ENCODE results near the gene KRTAP2-1.
"Not testable (repeated sequence)": the region's sequence is repeated elsewhere in the genome, so short reads cannot be mapped to it uniquely, and the experiment has no call there.

The KRTAP2-1 gene, protein sequence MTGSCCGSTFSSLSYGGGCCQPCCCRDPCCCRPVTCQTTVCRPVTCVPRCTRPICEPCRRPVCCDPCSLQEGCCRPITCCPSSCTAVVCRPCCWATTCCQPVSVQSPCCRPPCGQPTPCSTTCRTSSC

GRCh38 chr17:41046735-41047465 is at the start of gene KRTAP2-1:
Gene KRTAP2-1 (minus strand): TSS chr17:41047316. CDS start chr17:41047267, 49 bp downstream.
- DNase-seq, result not testable (repeated sequence)

GRCh38 chr17:41096055-41096454 is 48.9 kb upstream of the KRTAP2-1 start:
- no peak for DNase-seq

DNA sequence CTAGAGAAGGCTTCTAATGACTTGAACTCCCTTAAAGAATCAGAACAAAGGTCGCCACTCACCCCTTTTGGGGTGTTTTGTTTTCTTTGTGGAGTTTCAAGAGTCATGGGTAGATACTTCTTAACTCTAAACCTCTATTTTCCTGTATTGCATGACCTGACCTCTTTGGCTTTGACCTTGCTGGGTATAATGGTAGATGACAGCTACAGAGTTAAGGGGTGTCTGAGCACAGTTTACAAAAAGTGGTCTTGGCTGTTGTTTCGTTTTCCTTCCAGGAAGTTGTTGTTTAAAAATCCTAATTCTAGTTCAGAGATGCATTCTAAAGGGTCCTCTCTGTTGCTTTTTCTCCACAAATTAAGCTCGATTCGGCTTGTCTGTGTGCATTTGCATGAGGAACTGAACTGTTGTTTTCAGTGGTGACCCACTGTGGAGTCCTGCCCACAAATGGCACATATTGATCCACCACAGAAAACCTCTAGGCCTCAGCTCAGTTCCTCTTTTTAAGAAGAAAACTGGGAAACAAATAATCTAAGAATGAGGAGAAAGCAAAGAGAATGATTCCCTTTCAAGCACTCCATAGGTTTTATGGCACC is 41.7 kb upstream of the KRTAP2-1 start:
- DNase-seq, result not testable (repeated sequence)

- not testable (repeated sequence) for DNase-seq
Measured at GRCh38 chr17:41084100-41084856, 37.2 kb upstream of the KRTAP2-1 start, which contains the start of gene KRTAP4-7. Gene KRTAP4-7 (plus strand): TSS chr17:41084150. CDS start chr17:41084207, 57 bp downstream.

GRCh38 chr17:41083427-41083826 is 36.3 kb upstream of the KRTAP2-1 start:
- DNase-seq, result not testable (repeated sequence)

DNA sequence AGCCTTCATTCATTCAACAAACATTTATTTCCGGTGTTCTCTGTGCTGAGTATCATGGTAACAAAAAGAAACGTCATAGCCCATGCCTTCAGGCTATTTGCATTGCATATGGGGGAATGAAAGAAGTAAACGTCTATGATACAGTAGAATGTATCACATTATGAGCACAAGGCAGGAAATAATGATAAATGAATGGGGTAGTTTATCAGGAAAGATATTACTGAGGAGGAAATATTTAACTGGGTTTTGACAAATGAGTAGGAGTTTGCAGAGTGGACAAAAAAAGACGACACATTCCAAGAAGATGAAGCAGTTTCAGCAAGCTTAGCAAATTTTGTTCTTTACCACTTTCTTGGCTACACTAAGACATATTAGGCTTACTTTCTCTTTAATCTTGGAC is 35.5 kb upstream of the KRTAP2-1 start:
- DNase-seq, result no peak

GRCh38 chr17:41076788-41077187 is 29.7 kb upstream of the KRTAP2-1 start:
- no peak for DNase-seq

GRCh38 chr17:41073676-41074075 is 26.6 kb upstream of the KRTAP2-1 start:
- no peak for DNase-seq

- no peak for DNase-seq
Measured at GRCh38 chr17:41071606-41072360, 24.7 kb upstream of the KRTAP2-1 start.

- no peak for DNase-seq
Measured at GRCh38 chr17:41069031-41069430, 21.9 kb upstream of the KRTAP2-1 start.

DNA sequence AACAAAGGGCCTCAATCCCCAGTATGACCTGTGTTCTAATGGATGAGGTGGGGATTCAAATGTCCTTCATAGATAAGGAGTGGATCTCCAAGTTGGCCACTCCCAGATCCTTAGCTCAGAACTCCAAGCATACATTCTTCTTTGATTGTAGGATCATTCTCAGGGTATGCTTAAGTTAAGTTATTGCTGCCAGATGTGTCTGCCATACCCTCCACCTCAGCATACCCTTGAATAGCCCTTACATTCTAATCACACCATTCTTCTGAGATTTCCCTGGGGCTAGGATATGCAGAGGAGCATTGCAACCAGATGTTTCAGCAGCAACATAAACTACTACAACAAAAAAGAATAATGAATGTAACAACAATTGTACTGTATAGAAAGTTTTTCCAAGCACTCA is 20.2 kb upstream of the KRTAP2-1 start:
- no peak for DNase-seq

- no peak for DNase-seq
Measured at GRCh38 chr17:41065829-41066624, 18.9 kb upstream of the KRTAP2-1 start, which contains the start of gene KRTAP2-4. Gene KRTAP2-4 (minus strand): TSS chr17:41065879. CDS start chr17:41065845, 34 bp downstream.

GRCh38 chr17:41065016-41065689 is 18.0 kb upstream of the KRTAP2-1 start:
- DNase-seq, result not testable (repeated sequence)

DNA sequence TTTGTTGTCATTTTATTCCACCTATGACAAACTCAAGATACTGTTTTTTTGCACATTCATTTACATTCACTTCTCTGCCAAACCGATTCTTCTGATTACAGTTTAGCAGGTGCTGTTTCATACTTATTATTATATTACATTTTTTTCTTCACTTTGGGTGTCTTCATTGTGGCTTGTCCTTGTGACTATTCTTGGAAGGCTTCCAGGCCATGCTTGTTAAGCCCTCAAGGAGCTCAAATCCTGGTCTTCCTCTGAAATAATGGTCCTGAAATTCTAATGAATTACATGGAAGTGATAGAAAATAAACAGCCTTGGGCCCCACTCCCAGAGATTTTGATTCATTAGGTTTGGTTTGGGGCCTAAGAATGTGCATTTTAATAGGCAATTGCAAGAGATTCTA is 17.2 kb upstream of the KRTAP2-1 start:
- DNase-seq, result no peak

DNA sequence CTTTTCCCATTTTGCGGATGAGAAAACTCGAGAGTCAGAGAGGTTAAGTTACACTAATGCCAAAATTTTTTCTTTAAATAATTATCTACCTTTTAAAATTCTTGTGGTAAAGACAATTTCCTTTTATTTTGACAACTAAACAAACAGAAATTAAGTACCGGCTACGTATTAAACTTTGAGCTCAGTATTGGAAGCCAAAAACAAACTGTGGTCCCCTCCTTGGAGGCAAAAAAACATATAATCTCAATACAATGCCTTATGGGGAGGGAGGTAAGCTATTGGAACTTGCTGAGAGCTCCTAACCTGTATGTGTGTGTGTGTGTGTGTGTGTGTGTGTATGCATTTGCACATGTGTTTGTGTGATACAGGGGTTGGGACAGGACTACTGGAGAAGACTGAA is 16.3 kb upstream of the KRTAP2-1 start:
- DNase-seq, result no peak

DNA sequence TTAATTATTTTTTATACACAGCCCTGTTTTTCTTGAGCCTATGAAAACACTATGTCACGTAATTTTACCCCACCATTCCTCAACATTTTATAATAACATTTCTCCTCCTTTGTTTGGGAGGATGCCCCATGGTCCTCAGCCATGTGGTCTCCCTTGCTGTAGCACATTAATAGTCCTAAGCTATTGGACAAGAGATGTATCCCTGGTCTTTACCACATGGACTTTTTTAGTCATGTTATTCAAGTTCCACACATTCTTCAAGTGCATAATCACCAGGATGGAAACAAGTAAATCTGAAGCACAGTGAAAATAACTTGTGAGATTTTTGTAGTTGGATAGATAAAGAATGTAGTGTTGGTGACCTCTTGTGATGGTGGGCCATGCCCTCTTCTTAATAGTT is 14.8 kb upstream of the KRTAP2-1 start:
- DNase-seq, result no peak

DNA sequence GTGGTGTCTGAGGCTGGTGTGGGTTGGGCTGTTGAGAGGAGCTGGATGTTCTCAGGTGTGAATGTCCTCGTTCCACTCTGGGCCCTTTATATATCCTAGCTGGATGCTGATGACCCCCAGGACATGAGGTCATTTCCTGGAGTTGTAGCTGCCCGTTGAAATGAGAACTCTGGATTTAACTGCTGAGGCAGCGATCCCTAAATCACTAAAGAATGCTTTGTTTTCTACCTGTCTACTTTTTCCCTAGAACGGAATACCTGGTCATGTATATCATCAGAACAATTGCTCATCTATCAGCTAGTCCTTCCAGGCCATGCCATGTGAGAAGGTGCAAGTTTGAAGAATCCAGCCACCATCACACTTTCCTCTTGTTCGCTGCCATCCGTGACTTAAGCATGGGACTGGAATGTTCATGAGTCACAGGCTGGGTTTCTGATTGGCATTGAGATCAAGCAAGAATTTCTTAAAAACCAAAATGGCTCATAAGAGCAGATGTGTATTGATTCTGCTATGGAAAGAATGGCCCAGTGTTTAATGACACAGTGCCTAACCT is 13.0 kb upstream of the KRTAP2-1 start, which contains the start of gene KRTAP2-3:
KRTAP2-3 (minus strand) TSS at position 63 of the 553 bp plus-strand sequence. CDS start 64 bp downstream, outside the sequence.
- DNase-seq, result no peak

DNA sequence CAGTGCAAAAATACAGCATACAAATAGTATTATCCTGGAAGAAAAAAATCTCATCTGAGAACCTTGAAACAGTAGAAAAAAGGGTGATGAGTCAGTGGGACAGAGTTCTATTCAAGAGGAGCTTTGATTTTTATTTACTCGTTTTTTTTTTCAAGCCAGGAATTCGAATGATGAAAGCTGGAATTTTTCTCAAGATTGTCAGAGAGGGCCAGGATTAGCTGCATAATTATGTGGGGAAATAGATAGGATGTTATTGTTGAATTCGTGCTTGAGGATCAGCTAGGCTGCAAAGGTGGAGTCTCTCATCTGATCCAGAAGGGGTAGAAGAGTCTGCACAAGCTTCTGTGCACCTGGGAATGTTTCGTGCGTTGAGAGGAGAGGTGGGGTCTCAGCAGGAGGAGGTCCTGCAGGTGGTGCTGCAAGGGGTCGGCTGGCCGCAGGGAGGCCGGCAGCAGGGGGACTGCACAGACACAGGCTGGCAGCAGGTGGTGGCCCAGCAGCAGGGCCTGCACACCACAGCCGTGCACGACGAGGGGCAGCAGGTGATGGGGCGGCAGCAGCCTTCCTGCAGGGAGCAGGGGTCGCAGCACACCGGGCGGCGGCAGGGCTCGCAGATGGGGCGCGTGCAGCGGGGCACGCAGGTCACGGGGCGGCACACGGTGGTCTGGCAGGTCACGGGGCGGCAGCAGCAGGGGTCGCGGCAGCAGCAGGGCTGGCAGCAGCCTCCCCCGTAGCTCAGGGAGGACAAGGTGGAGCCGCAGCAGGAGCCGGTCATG is 12.3 kb upstream of the KRTAP2-1 start:
- not testable (repeated sequence) for DNase-seq

GRCh38 chr17:41058741-41059140 is 11.6 kb upstream of the KRTAP2-1 start:
- DNase-seq, result no peak

DNA sequence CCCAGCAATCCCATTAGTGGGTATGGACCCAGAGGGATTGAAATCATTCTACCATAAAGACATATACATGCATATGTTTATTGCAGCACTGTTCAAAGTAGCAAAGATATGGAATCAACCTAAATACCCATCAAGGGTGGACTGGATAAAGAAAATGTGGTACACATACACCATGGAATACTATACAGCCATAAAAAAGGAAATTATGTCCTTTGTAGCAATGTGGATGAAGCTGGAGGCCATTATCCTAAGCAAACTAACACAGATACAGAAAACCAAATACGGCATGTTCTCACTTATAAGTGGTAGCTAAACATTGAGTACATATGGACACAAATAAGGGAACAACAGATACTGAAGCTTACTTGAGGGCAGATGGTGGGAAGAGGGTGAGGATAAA is 10.4 kb upstream of the KRTAP2-1 start:
- DNase-seq, result no peak
